DMS153 (cell line): ENCODE measurements around the gene RCBTB2.

Source experiments
- DNase-seq: peaks from one replicate; lab custom pipeline; 2025; lab: John Stamatoyannopoulos, UW

RCBTB2 gene

GRCh38 chr13:48530833-48531232, 2.0 kb downstream of the RCBTB2 start:
- no peak for DNase-seq

GRCh38 chr13:48528720-48529119, 4.2 kb downstream of the RCBTB2 start:
- DNase-seq = no peak

GRCh38 chr13:48527955-48528354, 4.9 kb downstream of the RCBTB2 start:
- no peak for DNase-seq

- no peak for DNase-seq
Measured at GRCh38 chr13:48526286-48526685, 6.6 kb downstream of the RCBTB2 start.

DNA sequence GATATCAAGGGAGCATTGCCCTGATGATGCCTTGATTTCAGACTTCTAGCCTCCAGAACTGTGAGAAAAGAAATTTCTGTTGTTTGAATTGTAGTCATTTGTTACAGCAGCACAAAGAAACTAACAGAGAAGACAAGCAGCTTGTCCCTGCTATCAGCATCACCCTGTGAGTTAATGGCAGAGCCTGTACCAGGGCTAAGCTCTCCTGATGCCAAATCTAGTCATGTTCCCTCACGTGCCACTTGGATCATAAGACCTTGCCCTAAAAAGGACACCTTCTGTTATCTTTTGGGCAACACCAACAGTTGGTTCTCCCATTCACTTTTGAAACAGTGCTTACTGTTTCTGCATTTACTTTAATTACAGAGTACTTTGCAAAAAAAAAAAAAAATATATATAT, 14.8 kb downstream of the RCBTB2 start:
- DNase-seq = no peak

GRCh38 chr13:48515732-48516131, 17.1 kb downstream of the RCBTB2 start:
- no peak for DNase-seq

- no peak for DNase-seq
Measured at GRCh38 chr13:48514793-48515192, 18.1 kb downstream of the RCBTB2 start.

- no peak for DNase-seq
Measured at GRCh38 chr13:48511621-48512230, 21.2 kb downstream of the RCBTB2 start.

DNA sequence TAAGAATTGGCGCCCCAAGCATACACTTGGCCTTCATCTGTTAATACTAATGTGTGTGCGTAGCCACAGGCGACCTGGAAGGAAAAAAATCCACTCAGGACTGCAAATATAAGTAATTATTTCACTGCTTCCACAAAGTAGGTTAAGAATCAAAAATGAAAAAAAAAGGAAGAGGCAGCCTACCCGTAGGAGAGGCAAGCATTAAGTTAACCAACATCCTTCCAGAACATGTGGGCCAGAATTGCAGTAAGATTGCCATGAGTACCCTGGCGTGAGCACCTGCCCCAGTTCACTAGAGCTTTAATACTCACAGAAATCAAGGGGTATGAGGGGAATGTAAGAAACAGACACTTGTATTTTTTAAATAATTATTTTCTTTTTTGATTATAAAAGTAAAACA, 22.2 kb downstream of the RCBTB2 start:
- no peak for DNase-seq

DNA sequence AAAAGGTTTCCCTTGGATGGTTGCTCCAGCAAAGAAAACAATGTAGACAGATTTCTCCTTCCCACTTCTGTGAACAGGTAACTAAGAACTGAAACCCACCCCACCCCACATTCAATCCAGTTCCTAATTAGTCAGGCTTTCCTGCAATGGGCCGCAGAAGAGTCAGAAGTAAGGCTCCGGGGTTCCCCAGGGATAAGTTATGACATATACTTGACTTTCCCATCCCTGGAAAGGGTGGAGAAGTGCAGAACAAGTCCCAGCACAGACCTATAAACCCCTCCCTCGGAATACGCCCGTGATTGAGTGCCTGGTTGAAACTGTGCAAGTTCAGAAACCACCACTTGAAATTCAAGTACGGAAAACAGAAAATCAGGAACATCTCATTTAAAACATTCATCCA, 24.9 kb downstream of the RCBTB2 start:
- no peak for DNase-seq

GRCh38 chr13:48507021-48507420, 25.9 kb downstream of the RCBTB2 start:
- DNase-seq = no peak

GRCh38 chr13:48506092-48506701, 26.7 kb downstream of the RCBTB2 start:
- no peak for DNase-seq

- no peak for DNase-seq
Measured at GRCh38 chr13:48505597-48506091, 27.2 kb downstream of the RCBTB2 start.

- no peak for DNase-seq
Measured at GRCh38 chr13:48505012-48505411, 27.9 kb downstream of the RCBTB2 start.

- DNase-seq = no peak
Measured at GRCh38 chr13:48504606-48505005, 28.3 kb downstream of the RCBTB2 start.

DNA sequence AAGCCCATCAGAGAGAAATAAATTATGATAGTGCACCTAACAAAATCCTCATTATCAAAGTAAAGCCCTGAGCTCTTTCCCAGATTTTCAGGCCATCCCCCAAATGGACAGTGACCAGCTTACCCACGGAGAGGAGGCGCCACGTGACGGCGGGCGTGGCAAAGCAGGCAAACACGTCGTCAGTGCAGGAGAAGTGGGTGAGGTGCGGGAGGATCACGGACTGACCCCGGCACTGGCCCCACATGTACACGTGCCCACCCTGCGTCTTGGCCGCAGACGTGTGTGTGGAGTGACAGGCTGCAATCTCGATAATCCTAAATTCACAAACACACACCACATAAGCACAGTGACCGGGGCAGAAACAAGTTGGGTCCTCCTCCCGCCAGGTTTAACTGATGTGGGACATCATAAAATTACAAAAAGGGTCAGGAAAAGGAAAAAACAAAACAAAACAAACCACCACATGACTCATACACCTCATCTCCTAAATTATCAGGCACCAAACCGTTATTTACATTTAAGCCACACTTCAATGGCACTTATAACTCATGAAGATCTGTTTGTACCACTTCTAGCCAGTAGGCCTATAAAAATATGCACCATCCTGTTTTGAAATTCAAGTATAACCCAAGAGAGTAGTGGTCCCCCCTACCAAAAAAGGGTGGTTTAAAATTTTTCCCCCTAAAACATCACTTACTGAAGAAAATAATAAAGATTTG, 30.1 kb downstream of the RCBTB2 start:
- DNase-seq = no peak

DNA sequence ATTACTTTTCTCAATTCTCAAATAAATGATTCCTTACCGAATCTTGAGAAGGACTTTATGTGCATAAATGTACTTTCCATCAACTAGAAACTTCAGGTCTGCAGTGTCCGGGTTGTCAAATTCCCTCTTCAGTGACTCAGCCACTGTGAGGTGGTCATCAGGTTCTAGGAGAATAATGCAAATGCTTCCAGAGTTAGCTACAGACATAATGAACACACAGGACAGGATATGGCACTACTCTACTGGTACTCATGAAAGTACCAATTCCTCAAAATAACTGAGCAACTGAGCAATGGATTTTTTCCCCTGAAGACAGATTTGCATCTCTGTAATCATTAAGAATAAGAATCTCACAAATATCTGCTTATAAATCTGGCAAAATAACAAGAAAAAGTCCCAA, 31.2 kb downstream of the RCBTB2 start:
- DNase-seq = no peak

GRCh38 chr13:48500652-48501197, 32.2 kb downstream of the RCBTB2 start:
- DNase-seq = peak; percentile 25

DNA sequence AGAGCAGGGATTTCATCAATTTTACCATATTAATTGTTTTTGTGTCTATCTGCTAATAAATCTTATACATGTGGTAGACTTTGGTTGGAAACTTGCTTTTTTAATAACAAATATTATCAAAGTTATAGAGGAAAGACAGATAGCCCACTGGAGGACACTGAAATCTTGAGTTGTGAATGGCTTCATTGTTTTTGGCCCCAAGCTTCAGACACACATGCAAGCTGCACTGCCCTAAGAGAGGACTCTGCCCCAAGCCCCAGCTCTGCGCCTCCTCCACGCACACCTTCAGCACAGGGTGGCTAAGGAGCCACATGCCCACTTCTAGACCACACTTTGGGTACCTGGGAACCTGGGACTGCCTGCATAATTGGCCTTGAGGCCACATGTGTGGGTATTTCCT, 35.2 kb downstream of the RCBTB2 start:
- no peak for DNase-seq

GRCh38 chr13:48496271-48497161, 36.4 kb downstream of the RCBTB2 start:
- DNase-seq = no peak

DNA sequence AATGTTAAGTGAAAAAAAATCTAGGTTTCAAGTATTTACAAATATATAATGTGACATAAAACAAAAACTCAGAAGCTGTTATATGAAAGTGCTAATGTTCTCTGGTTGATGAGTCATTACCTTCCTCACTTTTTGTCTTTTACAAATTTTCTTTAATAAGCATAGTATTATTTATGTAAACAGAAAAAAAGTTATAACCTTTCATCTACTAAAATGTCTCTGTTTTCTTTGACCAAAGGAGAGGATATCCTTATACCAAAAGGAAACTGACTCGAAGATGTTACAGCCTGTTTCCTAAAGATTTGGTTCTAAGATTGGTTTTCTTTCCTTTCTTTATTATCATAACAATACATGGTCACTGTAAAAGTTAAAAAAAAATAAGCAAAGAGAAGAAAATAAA, 38.0 kb downstream of the RCBTB2 start:
- DNase-seq = no peak

GRCh38 chr13:48493851-48494250, 39.0 kb downstream of the RCBTB2 start:
- no peak for DNase-seq
